ENCODE data around the gene SLC39A11. TPM values are rescaled to one million over a fixed set of nuclear protein-coding genes. Genes with fewer than 3 reads are reported as not detected.

The SLC39A11 gene
- total and polyA plus RNA-seq, 8 donors = 13.6 to 49.0 (median 17.5) TPM

DNA sequence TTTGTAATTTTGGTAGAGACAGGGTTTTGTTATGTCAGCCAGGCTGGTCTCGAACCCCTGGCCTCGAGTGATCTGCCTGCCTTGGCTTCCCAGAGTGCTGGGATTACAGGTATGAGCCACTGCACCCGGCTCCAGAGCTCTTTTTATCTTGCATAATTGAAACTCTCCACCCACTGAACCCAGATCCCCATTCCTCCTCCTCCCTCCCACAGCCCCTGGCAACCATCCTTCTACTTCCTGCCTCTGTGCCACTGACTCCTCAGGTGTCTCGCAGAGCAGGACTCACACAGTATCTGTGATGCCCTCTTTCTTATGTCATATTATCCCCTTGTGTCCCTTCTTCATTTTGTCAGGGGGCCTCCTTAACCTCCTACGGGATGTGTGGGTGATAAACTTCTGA, 340.7 kb downstream of the SLC39A11 start:
- Histone ChIP-seq H3K27me3 (no peaks in the 10 kb centered on the region), H3K4me3 (no peak overlapping the region), H3K9me3 (peaks cover 0 to 3% of the 10 kb centered on the region in 2 donors), H3K27ac (no peak overlapping the region), H3K4me1 (no peaks in the 10 kb centered on the region), H3K36me3 (no peaks in the 10 kb centered on the region)
- intact Hi-C loops (cut with DNase I) = no loop called here
- no peak for TF ChIP-seq CTCF (IDR thresholded peaks at IDR 0.05)
- no peak for ATAC-seq
- no peak for DNase-seq

DNA sequence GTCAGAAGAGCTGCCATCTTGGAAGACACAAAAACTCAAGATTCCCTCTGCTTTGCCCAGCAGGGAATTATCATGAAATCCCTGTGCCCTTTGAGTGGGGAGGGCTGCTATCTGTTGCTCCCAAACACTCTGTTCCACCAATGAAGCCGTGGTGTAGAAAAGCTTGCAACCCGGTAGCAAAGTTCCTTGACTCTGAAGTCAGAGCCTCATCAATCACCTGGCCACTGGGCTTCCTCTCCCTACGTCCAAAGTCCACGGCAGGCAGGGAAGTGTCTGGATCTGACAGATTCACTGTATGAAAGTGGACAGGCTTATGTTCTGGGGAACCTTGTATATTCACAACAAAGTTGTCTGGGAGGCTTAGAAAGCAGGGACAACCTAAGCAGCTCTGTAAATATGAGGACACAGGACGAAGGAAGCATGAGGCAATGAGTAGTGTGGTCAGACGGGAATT, 343.3 kb downstream of the SLC39A11 start:
- Histone ChIP-seq H3K36me3 (no peaks in the 10 kb centered on the region), H3K27ac (no peak overlapping the region), H3K4me1 (no peaks in the 10 kb centered on the region), H3K9me3 (no peaks in the 10 kb centered on the region), H3K4me3 (no peak overlapping the region), H3K27me3 (no peaks in the 10 kb centered on the region)
- no peak for TF ChIP-seq CTCF (IDR thresholded peaks at IDR 0.05)
- ATAC-seq (no peak), DNase-seq (no peak)
- intact Hi-C loops (cut with DNase I) = no loop called here

- ATAC-seq (no peak), DNase-seq (no peak)
- no peaks in the 10 kb centered on the region for H3K9me3 ChIP-seq
- TF ChIP-seq CTCF (IDR thresholded peaks at IDR 0.05) = no peak
- intact Hi-C loops (cut with DNase I) = no loop called here
- H3K36me3 ChIP-seq = no peaks in the 10 kb centered on the region
- no peaks in the 10 kb centered on the region for H3K27me3 ChIP-seq
- no peak overlapping the region for H3K4me3 ChIP-seq
- no peak overlapping the region for H3K27ac ChIP-seq
- H3K4me1 ChIP-seq = no peaks in the 10 kb centered on the region
These were observed 345.0 kb downstream of the SLC39A11 start for GRCh38 chr17:72747501-72747900.

GRCh38 chr17:72745241-72745640, 347.2 kb downstream of the SLC39A11 start:
- H3K27ac ChIP-seq = no peak overlapping the region
- DNase-seq (no peak), ATAC-seq (no peak)
- H3K9me3 ChIP-seq = no peaks in the 10 kb centered on the region
- no peak overlapping the region for H3K4me3 ChIP-seq
- no peaks in the 10 kb centered on the region for H3K27me3 ChIP-seq
- H3K36me3 ChIP-seq = no peaks in the 10 kb centered on the region
- no peak for TF ChIP-seq CTCF (IDR thresholded peaks at IDR 0.05)
- intact Hi-C loops (cut with DNase I) = no loop called here
- H3K4me1 ChIP-seq = no peaks in the 10 kb centered on the region

GRCh38 chr17:72743037-72743467, 349.4 kb downstream of the SLC39A11 start:
- no peaks in the 10 kb centered on the region for H3K9me3 ChIP-seq
- H3K36me3 ChIP-seq = no peaks in the 10 kb centered on the region
- intact Hi-C loops (cut with DNase I) = no loop called here
- no peak for ATAC-seq
- no peak for TF ChIP-seq CTCF (IDR thresholded peaks at IDR 0.05)
- no peaks in the 10 kb centered on the region for H3K27me3 ChIP-seq
- no peak overlapping the region for H3K4me3 ChIP-seq
- H3K4me1 ChIP-seq = no peaks in the 10 kb centered on the region
- H3K27ac ChIP-seq = no peak overlapping the region
- no peak for DNase-seq
